AG04449 (cell line): ENCODE measurements around the gene CDYL.
"Not testable (repeated sequence)": the region's sequence is repeated elsewhere in the genome, so short reads cannot be mapped to it uniquely, and the experiment has no call there.

ENCODE experiments used
- CTCF ChIA-PET: fragments of 350-600 bp; formaldehyde crosslinking; extraction: SDS; loops from one replicate; lab custom pipeline; 2021; ENCODE audit warnings: antibody characterized with exemption; lab: Yijun Ruan, JAX
- POLR2A ChIA-PET: fragments of 400-600, 350-600 bp; formaldehyde crosslinking; extraction: SDS; loops from one replicate; lab custom pipeline; 2020; ENCODE audit warnings: antibody characterized with exemption, inconsistent platforms; lab: Yijun Ruan, JAX
- DNase-seq: peaks from one replicate; pipeline ENCODE4 v3.0.0-alpha.2; 2010; ENCODE audit warnings: low read depth, low spot score
- H3K4me3 ChIP-seq: 2 replicates; pipeline ENCODE4 v1.5.1; 2011; ENCODE audit warnings: low read depth, mild to moderate bottlenecking, control low read depth, low read length
- TF ChIP-seq, protein P1 (sequence below): IDR thresholded peaks from one replicate; pipeline ENCODE4 v1.5.1; 2011; ENCODE audit warnings: mild to moderate bottlenecking, moderate library complexity, low read length, control low read depth, inconsistent platforms; ENCODE audit not compliant: insufficient read depth; ENCODE audit errors: missing control alignments

The CDYL gene

DNA sequence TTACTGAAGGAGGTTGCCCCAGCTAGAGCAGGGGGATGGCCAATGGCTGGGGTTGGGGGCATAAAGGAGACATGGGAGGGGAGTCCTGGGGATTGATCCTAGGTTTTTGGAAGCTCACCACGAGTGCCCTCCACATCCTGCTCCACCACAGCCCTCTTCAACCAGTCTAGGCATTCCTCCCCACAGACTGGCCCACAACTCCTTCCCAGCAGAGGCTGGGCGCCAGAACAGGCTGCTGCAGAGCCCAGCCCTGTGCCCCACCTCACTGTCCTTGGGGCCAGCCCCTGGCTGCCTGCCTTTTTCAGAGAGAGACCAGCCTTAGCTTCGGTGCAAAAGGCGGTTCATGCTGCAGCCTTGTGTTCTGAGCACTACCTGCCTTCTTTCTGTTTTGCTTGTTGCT lies 211.2 kb downstream of the CDYL start:
- POLR2A ChIA-PET = no interaction called here
- no peak for DNase-seq
- TF ChIP-seq, protein P1, sequence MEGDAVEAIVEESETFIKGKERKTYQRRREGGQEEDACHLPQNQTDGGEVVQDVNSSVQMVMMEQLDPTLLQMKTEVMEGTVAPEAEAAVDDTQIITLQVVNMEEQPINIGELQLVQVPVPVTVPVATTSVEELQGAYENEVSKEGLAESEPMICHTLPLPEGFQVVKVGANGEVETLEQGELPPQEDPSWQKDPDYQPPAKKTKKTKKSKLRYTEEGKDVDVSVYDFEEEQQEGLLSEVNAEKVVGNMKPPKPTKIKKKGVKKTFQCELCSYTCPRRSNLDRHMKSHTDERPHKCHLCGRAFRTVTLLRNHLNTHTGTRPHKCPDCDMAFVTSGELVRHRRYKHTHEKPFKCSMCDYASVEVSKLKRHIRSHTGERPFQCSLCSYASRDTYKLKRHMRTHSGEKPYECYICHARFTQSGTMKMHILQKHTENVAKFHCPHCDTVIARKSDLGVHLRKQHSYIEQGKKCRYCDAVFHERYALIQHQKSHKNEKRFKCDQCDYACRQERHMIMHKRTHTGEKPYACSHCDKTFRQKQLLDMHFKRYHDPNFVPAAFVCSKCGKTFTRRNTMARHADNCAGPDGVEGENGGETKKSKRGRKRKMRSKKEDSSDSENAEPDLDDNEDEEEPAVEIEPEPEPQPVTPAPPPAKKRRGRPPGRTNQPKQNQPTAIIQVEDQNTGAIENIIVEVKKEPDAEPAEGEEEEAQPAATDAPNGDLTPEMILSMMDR = no peak
- H3K4me3 ChIP-seq = no peak overlapping the region
- CTCF ChIA-PET = no interaction called here

GRCh38 chr6:4994741-4995140 lies 218.5 kb downstream of the CDYL start:
- TF ChIP-seq, protein P1 = no peak
- CTCF ChIA-PET = interaction anchor here (1.0 kb wide), 1 partner anchor 9 kb away, joined by 4 read pairs; no protein-coding TSS in a partner anchor
- no peak overlapping the region for H3K4me3 ChIP-seq
- DNase-seq = no peak
- POLR2A ChIA-PET = no interaction called here

- ChIA-PET POLR2A (no interaction called here), CTCF (no interaction called here)
- DNase-seq = no peak
- TF ChIP-seq, protein P1 = no peak
- no peak overlapping the region for H3K4me3 ChIP-seq
Observed at GRCh38 chr6:4997862-4998261, 221.7 kb downstream of the CDYL start.

DNA sequence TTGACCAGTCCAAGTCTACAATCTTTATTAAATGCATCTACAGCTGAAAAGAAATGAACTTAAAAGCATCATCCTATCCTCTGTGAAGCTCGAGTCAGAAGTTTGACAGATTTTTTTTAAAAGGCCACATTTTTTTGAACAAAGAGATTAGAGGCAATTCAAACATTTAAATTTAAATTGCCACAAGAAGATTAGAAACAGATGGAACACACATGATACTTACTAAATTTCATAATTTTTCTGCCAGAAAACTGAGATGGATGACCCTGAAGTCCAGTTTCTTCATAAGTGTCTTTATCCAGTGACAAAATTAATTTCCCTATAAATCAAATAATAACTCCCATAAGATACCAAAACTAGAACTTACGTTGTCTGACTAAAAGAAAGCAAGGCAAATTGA lies 223.4 kb downstream of the CDYL start:
- DNase-seq = no peak
- POLR2A ChIA-PET = no interaction called here
- H3K4me3 ChIP-seq = no peak overlapping the region
- TF ChIP-seq, protein P1 = no peak
- CTCF ChIA-PET = no interaction called here

- peak; percentile 73 for DNase-seq
- peak within 1 kb of the TSS; percentile 90 for H3K4me3 ChIP-seq
- ChIA-PET POLR2A (interaction anchor here (1.0 kb wide), 1 partner anchor 261 kb away, joined by 3 read pairs; no protein-coding TSS in a partner anchor), CTCF (interaction anchor here (0.5 to 2.2 kb wide), 18 partner anchors 9 to 1997 kb away, joined by 3 to 16 read pairs (median 4); no protein-coding TSS in a partner anchor)
- TF ChIP-seq, protein P1 = peak; percentile 86
Observed at GRCh38 chr6:5003604-5004372, 227.6 kb downstream of the CDYL start, which contains the start of gene RPP40. TSS of gene RPP40 (minus strand) at chr6:5004037. CDS start at chr6:5004002, 35 bp downstream.

- ChIA-PET CTCF (interaction anchor here (0.5 to 2.2 kb wide), 14 partner anchors 9 to 1998 kb away, joined by 3 to 16 read pairs (median 5); no protein-coding TSS in a partner anchor), POLR2A (no interaction called here)
- TF ChIP-seq, protein P1 = no peak
- no peak for DNase-seq
- peak overlapping the region; percentile 90 for H3K4me3 ChIP-seq
Observed at GRCh38 chr6:5004373-5005037, 228.3 kb downstream of the CDYL start.

- DNase-seq, POLR2A ChIA-PET, H3K4me3 ChIP-seq: not testable (repeated sequence)
- CTCF ChIA-PET = interaction anchor here (1.0 to 2.1 kb wide), 4 partner anchors 9 to 446 kb away, joined by 3 to 11 read pairs (median 4); no protein-coding TSS in a partner anchor
Observed at GRCh38 chr6:5005038-5005433, 228.8 kb downstream of the CDYL start.
